Stomach (tissue), 4 donors: ENCODE results near the gene FBXO41.

ENCODE experiments used
- EP300 ChIP-seq: sonication (generic); formaldehyde crosslinking; IDR thresholded peaks from one replicate; pipeline ENCODE4 v1.6.1; 2017; ENCODE audit warnings: antibody characterized with exemption
- POLR2A ChIP-seq, 4 donors: fragments of 450-650 bp; IDR thresholded peaks; one replicate each; pipeline ENCODE4 v1.6.1; 2016; ENCODE audit warnings: antibody characterized with exemption in 4 of 4, control low read depth in 2 of 4, mild to moderate bottlenecking in 1 of 4, moderate library complexity in 1 of 4
- TF ChIP-seq, protein P1 (sequence below), 7 experiments: fragments of 450-650 bp in 4 of 7; fragments of 200-600 bp in 3 of 7; sonication (generic) in 3 of 7; IDR thresholded peaks; one replicate each; pipeline ENCODE4 v1.5.1; 2016 to 2019; ENCODE audit warnings: antibody characterized with exemption in 7 of 7, control low read depth in 2 of 7, mild to moderate bottlenecking in 1 of 7

DNA sequence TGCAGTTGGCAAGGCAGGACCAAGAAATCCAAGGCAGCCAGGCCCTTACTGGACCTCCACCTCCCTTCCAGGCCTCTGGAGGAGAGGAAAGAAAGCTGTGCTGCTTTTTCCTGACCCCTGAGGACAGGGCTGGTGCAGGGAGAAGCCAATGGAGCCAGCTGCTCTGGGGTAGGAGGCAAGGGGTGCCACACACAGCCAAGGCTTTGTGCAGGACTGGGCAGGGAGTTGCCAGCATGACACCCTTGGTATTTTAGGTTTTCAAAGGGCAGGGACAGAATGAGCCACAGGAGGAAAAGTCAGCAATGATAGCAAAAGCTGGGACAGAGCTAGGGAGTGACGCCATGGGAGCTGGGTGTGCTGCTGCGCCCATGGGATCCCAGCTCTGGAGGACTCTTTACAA is 27.3 kb downstream of the FBXO41 start:
- TF ChIP-seq, protein P1, sequence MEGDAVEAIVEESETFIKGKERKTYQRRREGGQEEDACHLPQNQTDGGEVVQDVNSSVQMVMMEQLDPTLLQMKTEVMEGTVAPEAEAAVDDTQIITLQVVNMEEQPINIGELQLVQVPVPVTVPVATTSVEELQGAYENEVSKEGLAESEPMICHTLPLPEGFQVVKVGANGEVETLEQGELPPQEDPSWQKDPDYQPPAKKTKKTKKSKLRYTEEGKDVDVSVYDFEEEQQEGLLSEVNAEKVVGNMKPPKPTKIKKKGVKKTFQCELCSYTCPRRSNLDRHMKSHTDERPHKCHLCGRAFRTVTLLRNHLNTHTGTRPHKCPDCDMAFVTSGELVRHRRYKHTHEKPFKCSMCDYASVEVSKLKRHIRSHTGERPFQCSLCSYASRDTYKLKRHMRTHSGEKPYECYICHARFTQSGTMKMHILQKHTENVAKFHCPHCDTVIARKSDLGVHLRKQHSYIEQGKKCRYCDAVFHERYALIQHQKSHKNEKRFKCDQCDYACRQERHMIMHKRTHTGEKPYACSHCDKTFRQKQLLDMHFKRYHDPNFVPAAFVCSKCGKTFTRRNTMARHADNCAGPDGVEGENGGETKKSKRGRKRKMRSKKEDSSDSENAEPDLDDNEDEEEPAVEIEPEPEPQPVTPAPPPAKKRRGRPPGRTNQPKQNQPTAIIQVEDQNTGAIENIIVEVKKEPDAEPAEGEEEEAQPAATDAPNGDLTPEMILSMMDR (IDR thresholded peaks at IDR 0.05): no peak
- TF ChIP-seq POLR2A (IDR thresholded peaks at IDR 0.05) (no peak), EP300 (no peak)
